RWPE1 (cell line): ENCODE results near the gene PFKFB1.
A peak's percentile ranks its signal among the peaks of the same experiment; 100 is the strongest.

ENCODE experiments used
- CTCF ChIA-PET: fragments of 350-600 bp; sonication (Branson Sonifier 250); formaldehyde crosslinking; extraction: SDS; loops from one replicate; lab custom pipeline; 2021; lab: Yijun Ruan, JAX
- POLR2A ChIA-PET: fragments of 400-600 bp; formaldehyde crosslinking; extraction: SDS; loops from one replicate; lab custom pipeline; 2020; ENCODE audit warnings: antibody characterized with exemption; ENCODE audit not compliant: low non-redundant PET; lab: Yijun Ruan, JAX
- DNase-seq: peaks from one replicate; pipeline ENCODE4 v3.0.0; 2012; ENCODE audit warnings: low spot score
- H3K27ac ChIP-seq: fragments of 450-650 bp; 2 replicates; pipeline ENCODE4 v1.5.1; 2017
- TF ChIP-seq, protein P1 (sequence below): fragments of 450-650 bp; conservative IDR thresholded peaks from 2 replicates; pipeline ENCODE4 v1.5.1; 2017; ENCODE audit warnings: low read depth, mild to moderate bottlenecking

The PFKFB1 gene

DNA sequence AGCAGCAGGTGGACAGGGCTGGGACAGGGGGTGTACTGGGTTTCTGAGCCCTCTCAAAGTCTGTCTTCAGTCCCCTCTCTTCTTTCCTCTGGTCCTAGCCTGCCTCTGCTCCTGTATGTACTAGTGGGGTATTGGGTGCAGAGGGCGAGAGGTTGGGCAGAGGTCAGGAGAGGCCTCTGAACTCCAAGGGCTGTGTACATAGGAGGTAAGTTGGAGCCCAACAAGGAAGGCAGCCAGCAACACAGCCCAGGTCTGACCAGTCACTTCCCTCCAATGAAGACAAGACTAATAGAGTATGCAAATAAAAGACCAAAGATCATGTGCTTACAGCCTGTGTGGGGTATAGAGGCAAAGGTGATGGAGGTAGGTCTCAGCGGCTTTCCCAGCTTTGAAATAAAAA, at the start of gene PFKFB1:
PFKFB1 (minus strand) TSS at position 90 of the 400 bp plus-strand sequence. CDS start 181 bp downstream, outside the sequence.
- DNase-seq = no peak
- no peak within 1 kb of the TSS for H3K27ac ChIP-seq
- CTCF ChIA-PET = no interaction called here
- TF ChIP-seq, protein P1, sequence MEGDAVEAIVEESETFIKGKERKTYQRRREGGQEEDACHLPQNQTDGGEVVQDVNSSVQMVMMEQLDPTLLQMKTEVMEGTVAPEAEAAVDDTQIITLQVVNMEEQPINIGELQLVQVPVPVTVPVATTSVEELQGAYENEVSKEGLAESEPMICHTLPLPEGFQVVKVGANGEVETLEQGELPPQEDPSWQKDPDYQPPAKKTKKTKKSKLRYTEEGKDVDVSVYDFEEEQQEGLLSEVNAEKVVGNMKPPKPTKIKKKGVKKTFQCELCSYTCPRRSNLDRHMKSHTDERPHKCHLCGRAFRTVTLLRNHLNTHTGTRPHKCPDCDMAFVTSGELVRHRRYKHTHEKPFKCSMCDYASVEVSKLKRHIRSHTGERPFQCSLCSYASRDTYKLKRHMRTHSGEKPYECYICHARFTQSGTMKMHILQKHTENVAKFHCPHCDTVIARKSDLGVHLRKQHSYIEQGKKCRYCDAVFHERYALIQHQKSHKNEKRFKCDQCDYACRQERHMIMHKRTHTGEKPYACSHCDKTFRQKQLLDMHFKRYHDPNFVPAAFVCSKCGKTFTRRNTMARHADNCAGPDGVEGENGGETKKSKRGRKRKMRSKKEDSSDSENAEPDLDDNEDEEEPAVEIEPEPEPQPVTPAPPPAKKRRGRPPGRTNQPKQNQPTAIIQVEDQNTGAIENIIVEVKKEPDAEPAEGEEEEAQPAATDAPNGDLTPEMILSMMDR = no peak
- POLR2A ChIA-PET = no interaction called here

DNA sequence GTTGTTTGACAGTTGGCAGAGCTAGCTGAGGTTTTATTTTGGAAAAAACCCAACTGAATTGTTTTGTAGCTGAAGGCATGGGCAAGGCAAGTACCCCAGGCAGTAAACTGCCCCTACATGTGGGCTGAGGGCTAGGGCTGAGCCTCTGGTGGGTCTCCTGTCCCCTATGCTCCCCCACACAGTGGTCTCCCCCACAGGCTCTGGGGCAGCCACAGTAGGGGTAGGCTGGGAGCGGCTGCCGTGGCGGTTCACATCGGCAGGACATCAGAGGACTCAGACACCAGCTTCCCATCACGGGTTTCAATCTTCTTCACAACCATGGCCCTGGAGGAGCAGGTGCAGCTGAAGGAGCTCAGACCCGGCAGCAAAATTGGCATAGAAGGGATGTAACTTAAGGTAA, 47.5 kb upstream of the PFKFB1 start:
- TF ChIP-seq, protein P1 = no peak
- ChIA-PET CTCF (no interaction called here), POLR2A (no interaction called here)
- no peak for DNase-seq
- no peak overlapping the region for H3K27ac ChIP-seq

DNA sequence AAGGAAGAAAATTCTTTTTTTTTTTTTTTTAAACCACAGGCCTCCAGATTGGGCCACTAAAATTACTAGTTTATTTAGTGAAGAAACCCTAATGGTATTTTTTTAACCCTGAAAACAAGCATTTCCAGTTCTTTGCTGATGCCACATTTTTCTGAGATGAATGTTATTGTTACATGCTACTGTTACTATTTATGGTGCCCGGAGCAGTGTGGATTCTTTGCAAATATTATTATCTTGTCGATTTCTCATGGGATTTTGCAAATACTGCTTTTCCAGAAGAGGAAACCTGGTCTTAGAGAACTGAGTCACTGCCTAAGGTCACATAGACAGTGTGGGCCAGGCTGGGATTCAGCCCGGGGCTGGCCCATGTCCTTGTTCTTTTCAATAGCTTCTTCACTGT, 45.5 kb upstream of the PFKFB1 start:
- TF ChIP-seq, protein P1 = no peak
- ChIA-PET POLR2A (no interaction called here), CTCF (no interaction called here)
- peak; percentile 10 for DNase-seq
- no peak overlapping the region for H3K27ac ChIP-seq

DNA sequence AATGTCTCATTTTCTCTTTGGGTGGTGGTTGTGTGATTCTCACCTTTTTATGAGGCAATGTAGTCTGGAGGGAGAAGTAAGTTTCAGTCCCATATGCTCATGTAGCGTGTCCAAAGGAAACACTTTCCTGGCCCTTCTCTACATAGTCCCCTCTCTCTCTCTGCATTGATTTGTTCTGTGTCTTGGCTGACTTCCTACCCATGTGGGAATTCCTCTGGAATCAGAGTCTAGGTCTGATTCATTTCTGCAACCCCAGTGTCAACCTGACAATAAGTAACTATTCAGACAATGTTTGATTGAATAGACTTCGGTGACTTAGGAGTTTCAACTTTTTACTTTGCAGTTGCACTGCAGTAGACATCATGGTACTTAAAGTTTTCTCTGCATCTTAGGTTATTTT, 39.4 kb upstream of the PFKFB1 start:
- ChIA-PET POLR2A (no interaction called here), CTCF (no interaction called here)
- no peak overlapping the region for H3K27ac ChIP-seq
- DNase-seq = no peak
- TF ChIP-seq, protein P1 = no peak

DNA sequence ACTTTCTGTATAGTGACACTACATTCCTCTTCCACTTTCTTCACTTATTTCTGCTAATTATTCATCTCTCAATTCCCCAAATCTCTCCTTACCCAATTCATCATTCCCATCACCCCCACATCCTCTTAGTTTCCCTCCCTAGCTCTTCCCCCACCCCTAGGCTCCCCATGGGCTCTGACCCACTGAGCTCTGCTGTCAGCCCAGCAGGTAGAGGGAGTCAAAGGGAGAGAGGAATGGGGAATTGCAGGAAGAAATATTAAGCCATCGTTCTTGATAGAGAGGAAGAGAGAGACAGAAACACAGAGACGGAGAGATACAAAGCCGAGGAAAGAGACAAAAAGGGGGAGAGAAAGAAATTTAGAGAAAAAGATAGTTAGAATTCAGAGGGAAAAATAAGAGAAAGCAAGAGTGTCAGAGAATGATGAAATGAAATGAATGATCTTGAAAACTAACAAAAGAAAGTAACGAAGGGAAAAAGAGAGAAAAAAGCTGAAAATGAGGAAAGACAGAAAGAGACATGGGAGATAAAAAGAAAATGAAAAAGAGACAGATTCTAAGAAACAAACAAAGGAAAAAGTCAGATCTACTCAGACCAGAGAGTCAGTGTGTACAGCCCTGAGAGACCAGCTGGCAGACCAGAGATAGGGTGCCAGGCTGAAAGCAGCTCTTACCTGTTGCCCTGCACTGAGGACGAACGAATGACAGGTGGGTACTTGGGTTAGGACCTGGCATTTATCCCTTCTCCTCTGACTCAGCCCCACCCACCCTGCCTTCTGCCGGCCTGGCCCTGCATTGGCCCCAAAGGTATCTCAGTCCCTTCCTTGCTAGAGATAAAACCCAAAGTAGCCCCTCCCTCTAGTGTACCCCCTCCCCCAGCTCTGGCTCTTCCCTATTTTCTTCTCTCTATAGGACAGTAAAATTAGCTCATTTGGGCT, 36.5 kb upstream of the PFKFB1 start, which contains the start of gene ALAS2:
ALAS2 (minus strand) TSS at position 707 of the 935 bp plus-strand sequence. CDS start 4,977 bp downstream, outside the sequence.
- ChIA-PET CTCF (no interaction called here), POLR2A (no interaction called here)
- DNase-seq = no peak
- H3K27ac ChIP-seq = no peak within 1 kb of the TSS
- TF ChIP-seq, protein P1 = no peak

DNA sequence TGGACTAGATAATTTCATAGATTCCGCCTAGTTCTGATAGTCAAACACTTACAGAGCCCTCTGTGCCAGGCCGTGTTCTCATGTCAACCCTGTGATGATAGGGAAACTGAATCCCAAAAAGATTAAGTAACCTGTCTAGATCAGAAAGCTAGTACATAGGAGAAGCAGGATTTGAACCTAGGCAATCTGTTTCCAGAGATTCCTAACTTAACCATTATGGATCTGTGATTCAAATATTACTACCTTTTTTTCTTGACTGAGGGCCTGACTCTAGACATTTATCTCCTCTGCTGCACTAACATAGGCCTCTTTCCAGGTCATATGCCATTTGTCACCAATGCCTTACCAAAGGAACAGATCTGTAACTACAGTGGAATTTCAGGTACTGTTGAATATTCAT, 35.3 kb upstream of the PFKFB1 start:
- H3K27ac ChIP-seq = no peak overlapping the region
- TF ChIP-seq, protein P1 = no peak
- no peak for DNase-seq
- ChIA-PET CTCF (no interaction called here), POLR2A (no interaction called here)
